ENCODE measurements around the gene CAPN11. TPM values are rescaled to one million over a fixed set of nuclear protein-coding genes. Genes with fewer than 3 reads are reported as not detected.

CAPN11 gene
- total and polyA plus RNA-seq, 9 of the 15 experiments (the other 6 are each of a cell fraction or from before 2014, with no cell fraction given) = 0.03 to 0.61 (median 0.17) TPM; not detected in 1

DNA sequence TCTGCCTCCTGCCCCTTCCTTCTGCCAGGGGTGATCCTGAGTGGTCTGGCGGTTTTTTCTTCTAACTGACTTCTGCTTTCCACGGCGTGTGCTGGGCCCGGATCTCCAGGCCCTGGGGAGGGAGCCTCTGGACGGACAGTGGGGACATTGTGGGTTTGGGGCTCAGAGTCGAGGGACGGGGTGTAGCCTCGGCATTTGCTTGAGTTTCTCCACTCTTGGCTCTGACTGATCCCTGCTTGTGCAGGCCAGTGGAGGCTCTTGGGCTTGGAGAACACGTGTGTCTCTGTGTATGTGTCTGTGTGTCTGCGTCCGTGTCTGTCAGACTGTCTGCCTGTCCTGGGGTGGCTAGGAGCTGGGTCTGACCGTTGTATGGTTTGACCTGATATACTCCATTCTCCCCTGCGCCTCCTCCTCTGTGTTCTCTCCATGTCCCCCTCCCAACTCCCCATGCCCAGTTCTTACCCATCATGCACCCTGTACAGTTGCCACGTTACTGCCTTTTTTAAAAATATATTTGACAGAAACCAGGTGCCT is 75.0 kb downstream of the CAPN11 start:
- no peak overlapping the region for H3K4me2 ChIP-seq (ENCODE audit: insufficient read depth, low read length)
- H3K36me3 ChIP-seq (ENCODE audit: control insufficient read depth, insufficient read depth, low read length) = peaks cover 63% of the 10 kb centered on the region
- ChIA-PET CTCF (ENCODE audit: low intra/inter-chr PET ratio) (interaction anchor here (0.7 to 3.3 kb wide), 4 partner anchors 14 to 138 kb away, joined by 3 to 26 read pairs (median 5); no protein-coding TSS in a partner anchor), POLR2A (interaction anchor here (0.7 to 6.0 kb wide), 6 partner anchors 9 to 101 kb away, joined by 3 to 90 read pairs (median 3); partner anchors contain the start of genes HSP90AB1 and SLC29A1)
- H2AFZ ChIP-seq (ENCODE audit: low read depth, low read length) = no peak overlapping the region
- H3K4me1 ChIP-seq (replicated peaks in 1 of 2; ENCODE audit: control insufficient read depth in 2 of 2, insufficient read depth in 2 of 2, low read length in 2 of 2) = peaks cover 16 to 37% of the 10 kb centered on the region in 2 experiments; a peak in 4 of 5 replicates
- TSS peak; percentile 32 for BruUV-seq (replicated peaks)
- in situ Hi-C loops (cut with MboI) (no loop called here), intact Hi-C loops (cut with micrococcal nuclease) (loop anchor here (1.0 kb wide), 1 partner anchor 61 kb away; no protein-coding TSS in a partner anchor)
- peak overlapping the region in 1 of 2 experiments; percentile 55; a peak in 2 of 4 replicates for H3K9ac ChIP-seq (ENCODE audit: insufficient read depth in 1 of 2, low read depth in 2 of 2, low read length in 2 of 2)
- no peaks in the 10 kb centered on the region for H3K9me1 ChIP-seq (ENCODE audit: control insufficient read depth, insufficient read depth, low read length)
- FAIRE-seq (no peak), ATAC-seq (no peak), DNase-seq (ENCODE audit: extremely low read depth in 1 of 4, low spot score in 3 of 4) (no peak)
- H3K9me3 ChIP-seq (replicated peaks; ENCODE audit: control insufficient read depth, insufficient read depth, low read depth, low read length) = no peaks in the 10 kb centered on the region
- H3K79me2 ChIP-seq (ENCODE audit: control insufficient read depth, insufficient read depth, low read length) = peaks cover 2% of the 10 kb centered on the region; the same call in 1 of the 3 replicates
- no peak overlapping the region for H3K4me3 ChIP-seq
- H3K27me3 ChIP-seq (ENCODE audit: control insufficient read depth in 2 of 2, insufficient read depth in 2 of 2, low read length in 2 of 2) = no peaks in the 10 kb centered on the region
- no peaks in the 10 kb centered on the region for H4K20me1 ChIP-seq (replicated peaks; ENCODE audit: control insufficient read depth, insufficient read depth, low read length)
- H3K27ac ChIP-seq (ENCODE audit: extremely low read depth, low read depth, low read length) = no peak overlapping the region
- WGBS (ENCODE audit: insufficient coverage, low coverage, missing lambda C conversion rate) = 77% methylated on average over 14 of the region's 14 CpGs
- no peak for TF ChIP-seq OTX1 (CRISPR knock-in tag; IDR thresholded peaks at IDR 0.05)
- no peak for TF ChIP-seq ARID2 (IDR thresholded peaks at IDR 0.05)
- TF ChIP-seq, protein P1, sequence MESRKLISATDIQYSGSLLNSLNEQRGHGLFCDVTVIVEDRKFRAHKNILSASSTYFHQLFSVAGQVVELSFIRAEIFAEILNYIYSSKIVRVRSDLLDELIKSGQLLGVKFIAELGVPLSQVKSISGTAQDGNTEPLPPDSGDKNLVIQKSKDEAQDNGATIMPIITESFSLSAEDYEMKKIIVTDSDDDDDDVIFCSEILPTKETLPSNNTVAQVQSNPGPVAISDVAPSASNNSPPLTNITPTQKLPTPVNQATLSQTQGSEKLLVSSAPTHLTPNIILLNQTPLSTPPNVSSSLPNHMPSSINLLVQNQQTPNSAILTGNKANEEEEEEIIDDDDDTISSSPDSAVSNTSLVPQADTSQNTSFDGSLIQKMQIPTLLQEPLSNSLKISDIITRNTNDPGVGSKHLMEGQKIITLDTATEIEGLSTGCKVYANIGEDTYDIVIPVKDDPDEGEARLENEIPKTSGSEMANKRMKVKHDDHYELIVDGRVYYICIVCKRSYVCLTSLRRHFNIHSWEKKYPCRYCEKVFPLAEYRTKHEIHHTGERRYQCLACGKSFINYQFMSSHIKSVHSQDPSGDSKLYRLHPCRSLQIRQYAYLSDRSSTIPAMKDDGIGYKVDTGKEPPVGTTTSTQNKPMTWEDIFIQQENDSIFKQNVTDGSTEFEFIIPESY (CRISPR knock-in tag; IDR thresholded peaks at IDR 0.05) = no peak
- TF ChIP-seq, protein P2, sequence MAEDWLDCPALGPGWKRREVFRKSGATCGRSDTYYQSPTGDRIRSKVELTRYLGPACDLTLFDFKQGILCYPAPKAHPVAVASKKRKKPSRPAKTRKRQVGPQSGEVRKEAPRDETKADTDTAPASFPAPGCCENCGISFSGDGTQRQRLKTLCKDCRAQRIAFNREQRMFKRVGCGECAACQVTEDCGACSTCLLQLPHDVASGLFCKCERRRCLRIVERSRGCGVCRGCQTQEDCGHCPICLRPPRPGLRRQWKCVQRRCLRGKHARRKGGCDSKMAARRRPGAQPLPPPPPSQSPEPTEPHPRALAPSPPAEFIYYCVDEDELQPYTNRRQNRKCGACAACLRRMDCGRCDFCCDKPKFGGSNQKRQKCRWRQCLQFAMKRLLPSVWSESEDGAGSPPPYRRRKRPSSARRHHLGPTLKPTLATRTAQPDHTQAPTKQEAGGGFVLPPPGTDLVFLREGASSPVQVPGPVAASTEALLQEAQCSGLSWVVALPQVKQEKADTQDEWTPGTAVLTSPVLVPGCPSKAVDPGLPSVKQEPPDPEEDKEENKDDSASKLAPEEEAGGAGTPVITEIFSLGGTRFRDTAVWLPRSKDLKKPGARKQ (CRISPR knock-in tag; IDR thresholded peaks at IDR 0.05) = no peak
- no peak for TF ChIP-seq ZNF316 (IDR thresholded peaks at IDR 0.05)
- TF ChIP-seq, protein P3, sequence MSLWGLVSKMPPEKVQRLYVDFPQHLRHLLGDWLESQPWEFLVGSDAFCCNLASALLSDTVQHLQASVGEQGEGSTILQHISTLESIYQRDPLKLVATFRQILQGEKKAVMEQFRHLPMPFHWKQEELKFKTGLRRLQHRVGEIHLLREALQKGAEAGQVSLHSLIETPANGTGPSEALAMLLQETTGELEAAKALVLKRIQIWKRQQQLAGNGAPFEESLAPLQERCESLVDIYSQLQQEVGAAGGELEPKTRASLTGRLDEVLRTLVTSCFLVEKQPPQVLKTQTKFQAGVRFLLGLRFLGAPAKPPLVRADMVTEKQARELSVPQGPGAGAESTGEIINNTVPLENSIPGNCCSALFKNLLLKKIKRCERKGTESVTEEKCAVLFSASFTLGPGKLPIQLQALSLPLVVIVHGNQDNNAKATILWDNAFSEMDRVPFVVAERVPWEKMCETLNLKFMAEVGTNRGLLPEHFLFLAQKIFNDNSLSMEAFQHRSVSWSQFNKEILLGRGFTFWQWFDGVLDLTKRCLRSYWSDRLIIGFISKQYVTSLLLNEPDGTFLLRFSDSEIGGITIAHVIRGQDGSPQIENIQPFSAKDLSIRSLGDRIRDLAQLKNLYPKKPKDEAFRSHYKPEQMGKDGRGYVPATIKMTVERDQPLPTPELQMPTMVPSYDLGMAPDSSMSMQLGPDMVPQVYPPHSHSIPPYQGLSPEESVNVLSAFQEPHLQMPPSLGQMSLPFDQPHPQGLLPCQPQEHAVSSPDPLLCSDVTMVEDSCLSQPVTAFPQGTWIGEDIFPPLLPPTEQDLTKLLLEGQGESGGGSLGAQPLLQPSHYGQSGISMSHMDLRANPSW (CRISPR knock-in tag; IDR thresholded peaks at IDR 0.05) = no peak
- TF ChIP-seq PHB (CRISPR knock-in tag; IDR thresholded peaks at IDR 0.05) = no peak
- no peak for TF ChIP-seq MECOM (CRISPR knock-in tag; IDR thresholded peaks at IDR 0.05)
- no peak for TF ChIP-seq RBFOX2 (IDR thresholded peaks at IDR 0.05; ENCODE audit: low read depth, low read length)
- TF ChIP-seq USF1 (CRISPR knock-in tag; IDR thresholded peaks at IDR 0.05) = no peak
- TF ChIP-seq MAZ (CRISPR knock-in tag; conservative IDR thresholded peaks at IDR 0.05 in 1 of 2, IDR thresholded peaks at IDR 0.05 in 1 of 2) = no peak
- no peak for TF ChIP-seq ZNF143 (CRISPR knock-in tag; IDR thresholded peaks at IDR 0.05)
- no peak for TF ChIP-seq SOX6 (IDR thresholded peaks at IDR 0.05)
- no peak for TF ChIP-seq HNRNPK (IDR thresholded peaks at IDR 0.05; ENCODE audit: low read depth, low read length, poor library complexity, severe bottlenecking)

All from K562 (cell line).